ENCODE results near the gene TOM1L2. TPM values are rescaled to one million over a fixed set of nuclear protein-coding genes. Genes with fewer than 3 reads are reported as not detected.

Gene TOM1L2
- polyA plus RNA-seq, 1 donor from 2014 or later, result 3.7 TPM

- Mint-ChIP-seq H3K4me1 (peaks cover 0 to 4% (median 2%) of the 10 kb centered on the region in 3 donors), H3K9me3 (no peaks in the 10 kb centered on the region), H3K36me3 (no peaks in the 10 kb centered on the region), H3K4me3 (no peak overlapping the region), H3K27ac (no peak overlapping the region), H3K27me3 (no peaks in the 10 kb centered on the region)
Observed at GRCh38 chr17:17797119-17797809, 174.9 kb downstream of the TOM1L2 start.

GRCh38 chr17:17796787-17797061 lies 175.5 kb downstream of the TOM1L2 start:
- no peaks in the 10 kb centered on the region for H3K36me3 Mint-ChIP-seq
- H3K27ac Mint-ChIP-seq, result no peak overlapping the region
- H3K4me1 Mint-ChIP-seq, result peaks cover 0 to 8% (median 4%) of the 10 kb centered on the region in 3 donors
- no peaks in the 10 kb centered on the region for H3K27me3 Mint-ChIP-seq
- no peaks in the 10 kb centered on the region for H3K9me3 Mint-ChIP-seq
- H3K4me3 Mint-ChIP-seq, result no peak overlapping the region

- no peak overlapping the region for H3K27ac Mint-ChIP-seq
- no peaks in the 10 kb centered on the region for H3K9me3 Mint-ChIP-seq
- no peaks in the 10 kb centered on the region for H3K36me3 Mint-ChIP-seq
Observed at GRCh38 chr17:17795946-17796786, 176.0 kb downstream of the TOM1L2 start.

GRCh38 chr17:17795296-17795695 lies 176.9 kb downstream of the TOM1L2 start:
- Mint-ChIP-seq H3K27me3 (no peaks in the 10 kb centered on the region), H3K4me1 (peaks cover 0 to 12% (median 4%) of the 10 kb centered on the region in 3 donors), H3K4me3 (no peak overlapping the region), H3K36me3 (no peaks in the 10 kb centered on the region), H3K27ac (no peak overlapping the region), H3K9me3 (no peaks in the 10 kb centered on the region)

More at GRCh38 chr17:17795946-17796786, 176.0 kb downstream of the TOM1L2 start:
- Mint-ChIP-seq H3K4me3 (no peak overlapping the region), H3K4me1 (peaks cover 0 to 8% (median 4%) of the 10 kb centered on the region in 3 donors), H3K27me3 (no peaks in the 10 kb centered on the region)

GRCh38 chr17:17794382-17794781 lies 177.8 kb downstream of the TOM1L2 start:
- Mint-ChIP-seq H3K4me3 (peak overlapping the region in 1 of 4 donors; percentile 30), H3K27me3 (no peaks in the 10 kb centered on the region), H3K4me1 (peaks cover 0 to 12% (median 4%) of the 10 kb centered on the region in 3 donors), H3K9me3 (no peaks in the 10 kb centered on the region), H3K36me3 (no peaks in the 10 kb centered on the region), H3K27ac (no peak overlapping the region)

Other genes starting within 250 kb of the TOM1L2 start
- gene SREBF1, start 135.4 kb downstream of the TOM1L2 start, polyA plus RNA-seq, result 9.1 TPM
- gene DRC3, start 462 bp upstream of the TOM1L2 start, polyA plus RNA-seq, result 0.90 TPM
- 41.5 TPM for gene ATPAF2, start 66.8 kb upstream of the TOM1L2 start, polyA plus RNA-seq
- gene GID4, start 67.0 kb upstream of the TOM1L2 start, polyA plus RNA-seq, result 7.7 TPM
- gene DRG2, start 115.5 kb upstream of the TOM1L2 start, polyA plus RNA-seq, result 47.8 TPM
- gene MYO15A, start 136.4 kb upstream of the TOM1L2 start, polyA plus RNA-seq, result 0.48 TPM
- gene ALKBH5, start 211.4 kb upstream of the TOM1L2 start, polyA plus RNA-seq, result 144 TPM